H1 (cell line): ENCODE results near the gene TTLL7.

ENCODE experiments used
- CTCF ChIP-seq, 3 experiments: IDR thresholded peaks; 1 replicate in 2 of 3; 2 replicates in 1 of 3; pipeline versions ENCODE4 v1.5.1 to v1.6.1; 2011; ENCODE audit warnings: low read length in 3 of 3, mild to moderate bottlenecking in 3 of 3, inconsistent platforms in 2 of 3, low read depth in 1 of 3, moderate library complexity in 1 of 3; ENCODE audit not compliant: insufficient read depth in 1 of 3; ENCODE audit errors: control extremely low read depth in 1 of 3
- EZH2 ChIP-seq: fragments of 200-600 bp; sonication (generic); IDR thresholded peaks from 2 replicates; pipeline ENCODE4 v1.7.1; 2012; ENCODE audit warnings: low read depth, mild to moderate bottlenecking, moderate library complexity, low read length, inconsistent platforms; ENCODE audit not compliant: severe bottlenecking
- TF ChIP-seq, protein P1 (sequence below): IDR thresholded peaks from 2 replicates; pipeline ENCODE4 v1.6.1; 2012; ENCODE audit warnings: inconsistent platforms

DNA sequence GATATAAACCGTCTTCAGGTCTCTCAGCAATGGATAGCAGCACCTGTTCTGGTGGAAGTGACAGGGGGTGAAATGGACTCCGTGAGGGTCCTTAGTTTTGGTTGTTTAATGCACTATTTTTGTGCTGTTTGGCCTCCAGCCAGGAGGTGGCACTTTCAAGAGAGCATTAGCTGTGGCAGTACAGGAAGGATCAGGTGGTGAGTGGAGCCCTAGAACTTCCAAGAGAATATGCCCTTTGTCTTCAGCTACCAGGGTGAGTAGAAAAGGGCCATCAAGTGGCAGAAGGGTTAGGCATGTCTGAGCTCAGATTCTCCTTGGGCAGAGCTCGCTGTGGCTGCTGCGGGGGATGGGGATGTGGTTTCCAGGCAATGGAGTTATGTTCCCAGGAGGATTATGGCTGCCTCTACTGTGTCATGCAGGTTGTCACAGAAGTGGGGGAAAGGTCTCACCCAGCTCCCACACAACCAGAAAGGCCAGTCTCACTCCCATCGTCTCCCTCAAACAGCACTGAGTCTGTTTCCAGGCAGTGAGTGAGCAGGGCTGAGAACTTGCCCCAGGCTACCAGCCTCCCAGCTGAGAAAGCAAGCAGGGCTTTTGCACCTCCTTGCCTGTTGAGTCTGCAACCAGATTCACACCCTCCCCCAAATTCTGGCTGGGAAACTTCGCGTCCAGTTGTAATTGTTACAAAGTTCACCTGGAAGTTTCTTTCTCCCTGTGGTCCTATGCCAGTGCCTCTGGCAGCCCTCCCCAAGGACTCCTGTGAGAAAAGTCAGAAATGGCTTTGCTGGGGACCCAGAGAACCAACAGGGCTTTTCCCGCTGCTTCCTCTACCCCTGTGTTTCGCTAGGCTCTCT lies 39.1 kb upstream of the TTLL7 start:
- TF ChIP-seq, protein P1, sequence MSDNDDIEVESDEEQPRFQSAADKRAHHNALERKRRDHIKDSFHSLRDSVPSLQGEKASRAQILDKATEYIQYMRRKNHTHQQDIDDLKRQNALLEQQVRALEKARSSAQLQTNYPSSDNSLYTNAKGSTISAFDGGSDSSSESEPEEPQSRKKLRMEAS, result no peak
- TF ChIP-seq EZH2, result no peak
- TF ChIP-seq CTCF (IDR thresholded peaks at IDR 0.05; ENCODE audit: control extremely low read depth in 1 of 3, insufficient read depth in 1 of 3, low read depth in 1 of 3, low read length in 3 of 3), result peak in 1 of 3 experiments; percentile 19; a peak in 1 of 4 replicates
